CD14-positive monocyte (primary cell): ENCODE results near the gene BCAR3. TPM values are rescaled to one million over a fixed set of nuclear protein-coding genes. Genes with fewer than 3 reads are reported as not detected.

ENCODE experiments used
- DNase-seq, 3 donors: peaks; one replicate each; pipeline ENCODE4 v3.0.0-alpha.2; 2011 to 2022
- H2AFZ ChIP-seq: 2 replicates; pipeline ENCODE4 v1.6.0; 2012; ENCODE audit warnings: mild to moderate bottlenecking, low read depth, low read length, inconsistent platforms; ENCODE audit not compliant: insufficient read depth, poor library complexity, severe bottlenecking
- H3K27ac ChIP-seq, 2 donors: 1 replicate in 1 of 2; 2 replicates in 1 of 2; pipeline ENCODE4 v1.5.1; 2012 to 2013; ENCODE audit warnings: low read length in 2 of 2, control low read depth in 1 of 2, inconsistent platforms in 1 of 2, low read depth in 1 of 2, mild to moderate bottlenecking in 1 of 2
- H3K27me3 ChIP-seq, 2 donors: one replicate each; pipeline versions ENCODE4 v1.6.0 to v1.6.1; 2011 to 2013; ENCODE audit warnings: low read length in 2 of 2; ENCODE audit not compliant: control insufficient read depth in 2 of 2, insufficient read depth in 2 of 2
- H3K36me3 ChIP-seq, 2 donors: replicated peaks in 1 of 2; 1 replicate in 1 of 2; 2 replicates in 1 of 2; pipeline versions ENCODE4 v1.5.1 to v1.6.1; 2012 to 2013; ENCODE audit warnings: low read length in 2 of 2, control low read depth in 1 of 2, inconsistent platforms in 1 of 2, mild to moderate bottlenecking in 1 of 2; ENCODE audit not compliant: insufficient read depth in 2 of 2, control insufficient read depth in 1 of 2
- H3K4me1 ChIP-seq, 2 donors: 1 replicate in 1 of 2; 2 replicates in 1 of 2; pipeline versions ENCODE4 v1.5.1 to v1.6.1; 2012 to 2013; ENCODE audit warnings: low read length in 2 of 2, control low read depth in 1 of 2, inconsistent platforms in 1 of 2, mild to moderate bottlenecking in 1 of 2, moderate library complexity in 1 of 2; ENCODE audit not compliant: insufficient read depth in 2 of 2, control insufficient read depth in 1 of 2
- H3K4me2 ChIP-seq: replicated peaks from 2 replicates; pipeline ENCODE3; 2012; ENCODE audit warnings: low read length, moderate library complexity, mild to moderate bottlenecking; ENCODE audit not compliant: poor library complexity, severe bottlenecking; ENCODE audit errors: extremely low read depth
- H3K4me3 ChIP-seq, 3 experiments: fragments of 200-600 bp in 1 of 3; sonication (generic) in 1 of 3; replicated peaks in 1 of 3; 1 replicate in 2 of 3; 2 replicates in 1 of 3; pipeline ENCODE4 v1.5.1; 2011 to 2013; ENCODE audit warnings: low read length in 3 of 3, mild to moderate bottlenecking in 3 of 3, control low read depth in 2 of 3, low read depth in 2 of 3, inconsistent platforms in 1 of 3, moderate library complexity in 1 of 3
- H3K79me2 ChIP-seq: 2 replicates; pipeline ENCODE4 v1.6.0; 2012; ENCODE audit warnings: mild to moderate bottlenecking, control low read depth, inconsistent platforms, low read length, moderate library complexity; ENCODE audit not compliant: insufficient read depth
- H3K9ac ChIP-seq: 2 replicates; pipeline ENCODE4 v1.6.0; 2017; ENCODE audit warnings: low read length, mild to moderate bottlenecking; ENCODE audit not compliant: insufficient read depth, poor library complexity, severe bottlenecking
- H3K9me3 ChIP-seq, 2 donors: replicated peaks in 1 of 2; 1 replicate in 1 of 2; 2 replicates in 1 of 2; pipeline versions ENCODE4 v1.5.1 to v1.6.1; 2012 to 2013; ENCODE audit warnings: low read length in 2 of 2, control low read depth in 1 of 2; ENCODE audit not compliant: control insufficient read depth in 1 of 2, insufficient read depth in 1 of 2
- H4K20me1 ChIP-seq: 2 replicates; pipeline ENCODE4 v1.6.0; 2012; ENCODE audit warnings: mild to moderate bottlenecking, low read length, control low read depth, moderate library complexity; ENCODE audit not compliant: insufficient read depth
- H3K27ac Mint-ChIP-seq, 7 donors: one replicate each; pipeline ENCODE4 v1.8.0; 2020; ENCODE audit warnings: mild to moderate bottlenecking in 7 of 7, mixed read lengths in 7 of 7, moderate library complexity in 6 of 7, inconsistent platforms in 2 of 7
- H3K27me3 Mint-ChIP-seq, 3 donors: one replicate each; pipeline ENCODE4 v1.8.0; 2021 to 2022; ENCODE audit warnings: low read depth in 3 of 3, mild to moderate bottlenecking in 3 of 3, mixed read lengths in 3 of 3, moderate library complexity in 3 of 3, inconsistent platforms in 1 of 3
- H3K36me3 Mint-ChIP-seq, 2 donors: one replicate each; pipeline ENCODE4 v1.8.0; 2020; ENCODE audit warnings: mixed read lengths in 2 of 2, inconsistent platforms in 1 of 2, mild to moderate bottlenecking in 1 of 2
- H3K4me1 Mint-ChIP-seq: one replicate; pipeline ENCODE4 v1.8.0; 2020; ENCODE audit warnings: mild to moderate bottlenecking, mixed read lengths
- H3K4me3 Mint-ChIP-seq, 2 donors: one replicate each; pipeline ENCODE4 v1.8.0; 2020; ENCODE audit warnings: mild to moderate bottlenecking in 2 of 2, mixed read lengths in 2 of 2, moderate library complexity in 1 of 2
- H3K9me3 Mint-ChIP-seq, 7 donors: one replicate each; pipeline ENCODE4 v1.8.0; 2020 to 2022; ENCODE audit warnings: mixed read lengths in 7 of 7, mild to moderate bottlenecking in 6 of 7, moderate library complexity in 6 of 7, inconsistent platforms in 2 of 7
- WGBS: methylation state at CpG from one replicate; pipeline ENCODE4 v1.1.5; 2013; ENCODE audit warnings: missing lambda C conversion rate; ENCODE audit not compliant: insufficient coverage; 5-methylcytosine and 5-hydroxymethylcytosine counted together
- intact Hi-C, 2 donors: fragments of 100-400 bp; cut with micrococcal nuclease; formaldehyde crosslinking; loops; one replicate each; pipeline versions ENCODE4 v1.15.0 to v1.15.1; 2023
- polyA plus RNA-seq, 3 donors: library from polyadenylated mRNA; depleted of rRNA in 1 of 3; unstranded in 2 of 3; stranded (reverse) in 1 of 3; fragments of 300-500 nt in 2 of 3; fragments of >200 nt in 1 of 3; fragmentation: Illumina TruSeq in 2 of 3; gene quantifications; 1 replicate in 2 of 3; 2 replicates in 1 of 3; pipeline ENCODE4 v1.2.3, GENCODE V29; 2012 to 2021
- TF ChIP-seq, protein P1 (sequence below): fragments of 200-600 bp; IDR thresholded peaks from one replicate; pipeline ENCODE4 v1.8.0; 2022; ENCODE audit warnings: antibody characterized with exemption, mild to moderate bottlenecking

The BCAR3 gene
- polyA plus RNA-seq, 3 donors, result 0.05 to 0.41 TPM; not detected in 1

GRCh38 chr1:93613898-93614297 lies 67.7 kb downstream of the BCAR3 start:
- H3K9ac ChIP-seq, result no peak overlapping the region
- H3K79me2 ChIP-seq, result no peaks in the 10 kb centered on the region
- no peaks in the 10 kb centered on the region for H3K27me3 ChIP-seq
- H3K4me3 ChIP-seq, result no peak overlapping the region
- H3K4me1 ChIP-seq, result no peaks in the 10 kb centered on the region
- H3K36me3 ChIP-seq, result no peaks in the 10 kb centered on the region
- no peak for DNase-seq
- H3K4me2 ChIP-seq, result no peak overlapping the region
- Mint-ChIP-seq H3K36me3 (no peaks in the 10 kb centered on the region), H3K4me1 (no peaks in the 10 kb centered on the region), H3K9me3 (no peaks in the 10 kb centered on the region), H3K4me3 (no peak overlapping the region), H3K27me3 (peaks cover 0 to 6% (median 3%) of the 10 kb centered on the region in 3 donors), H3K27ac (no peak overlapping the region)
- no peak overlapping the region for H3K27ac ChIP-seq
- TF ChIP-seq, protein P1, sequence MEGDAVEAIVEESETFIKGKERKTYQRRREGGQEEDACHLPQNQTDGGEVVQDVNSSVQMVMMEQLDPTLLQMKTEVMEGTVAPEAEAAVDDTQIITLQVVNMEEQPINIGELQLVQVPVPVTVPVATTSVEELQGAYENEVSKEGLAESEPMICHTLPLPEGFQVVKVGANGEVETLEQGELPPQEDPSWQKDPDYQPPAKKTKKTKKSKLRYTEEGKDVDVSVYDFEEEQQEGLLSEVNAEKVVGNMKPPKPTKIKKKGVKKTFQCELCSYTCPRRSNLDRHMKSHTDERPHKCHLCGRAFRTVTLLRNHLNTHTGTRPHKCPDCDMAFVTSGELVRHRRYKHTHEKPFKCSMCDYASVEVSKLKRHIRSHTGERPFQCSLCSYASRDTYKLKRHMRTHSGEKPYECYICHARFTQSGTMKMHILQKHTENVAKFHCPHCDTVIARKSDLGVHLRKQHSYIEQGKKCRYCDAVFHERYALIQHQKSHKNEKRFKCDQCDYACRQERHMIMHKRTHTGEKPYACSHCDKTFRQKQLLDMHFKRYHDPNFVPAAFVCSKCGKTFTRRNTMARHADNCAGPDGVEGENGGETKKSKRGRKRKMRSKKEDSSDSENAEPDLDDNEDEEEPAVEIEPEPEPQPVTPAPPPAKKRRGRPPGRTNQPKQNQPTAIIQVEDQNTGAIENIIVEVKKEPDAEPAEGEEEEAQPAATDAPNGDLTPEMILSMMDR, result no peak
- H3K9me3 ChIP-seq, result no peaks in the 10 kb centered on the region
- WGBS, result 92% methylated on average over 11 of the region's 11 CpGs
- H2AFZ ChIP-seq, result no peak overlapping the region
- intact Hi-C loops, result no loop called here
- H4K20me1 ChIP-seq, result no peaks in the 10 kb centered on the region

DNA sequence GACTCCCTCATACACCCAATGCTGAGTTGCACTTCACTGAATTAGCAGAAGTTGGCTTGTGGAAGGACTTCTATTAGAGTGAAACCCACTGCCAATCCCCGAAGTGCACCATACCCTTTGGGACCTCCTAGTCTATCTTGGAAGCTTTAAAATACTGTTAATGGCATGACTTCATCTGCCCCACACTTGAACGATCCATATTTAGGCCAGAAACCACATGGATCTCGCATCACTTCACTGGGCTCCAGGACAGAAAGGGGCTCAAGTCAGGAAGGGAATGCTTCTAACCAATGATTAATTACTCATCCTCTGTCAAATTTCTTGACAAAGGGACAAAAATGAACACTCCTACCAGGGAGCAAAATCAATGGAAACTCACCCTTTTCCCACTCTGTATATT lies 69.1 kb downstream of the BCAR3 start:
- Histone ChIP-seq H3K27ac (no peak overlapping the region), H3K9me3 (no peaks in the 10 kb centered on the region), H4K20me1 (no peaks in the 10 kb centered on the region), H3K27me3 (no peaks in the 10 kb centered on the region), H3K4me1 (no peaks in the 10 kb centered on the region), H2AFZ (no peak overlapping the region), H3K9ac (no peak overlapping the region), H3K4me3 (no peak overlapping the region), H3K36me3 (no peaks in the 10 kb centered on the region), H3K4me2 (no peak overlapping the region), H3K79me2 (no peaks in the 10 kb centered on the region)
- H3K4me3 Mint-ChIP-seq, result no peak overlapping the region
- no peak overlapping the region for H3K27ac Mint-ChIP-seq
- intact Hi-C loops, result no loop called here
- 95% methylated on average over 3 of the region's 3 CpGs for WGBS
- no peaks in the 10 kb centered on the region for H3K36me3 Mint-ChIP-seq
- no peaks in the 10 kb centered on the region for H3K4me1 Mint-ChIP-seq
- DNase-seq, result no peak
- H3K9me3 Mint-ChIP-seq, result no peaks in the 10 kb centered on the region
- TF ChIP-seq, protein P1, result no peak
- H3K27me3 Mint-ChIP-seq, result peaks cover 0 to 6% (median 4%) of the 10 kb centered on the region in 3 donors
